Osteoblast (primary cell): ENCODE results near the gene ITGA2B. TPM values are rescaled to one million over a fixed set of nuclear protein-coding genes. Genes with fewer than 3 reads are reported as not detected.

Experiments used
- DNase-seq: peaks from one replicate; pipeline ENCODE4 v3.0.0; 2011; ENCODE audit warnings: low spot score, mixed read lengths; ENCODE audit not compliant: insufficient read length; ENCODE audit errors: missing footprints
- H2AFZ ChIP-seq: 2 replicates; pipeline ENCODE4 v1.6.0; 2011; ENCODE audit warnings: mild to moderate bottlenecking, low read length
- H3K27ac ChIP-seq: 2 replicates; pipeline ENCODE4 v1.5.1; 2011; ENCODE audit warnings: mild to moderate bottlenecking, low read depth, low read length, moderate library complexity
- H3K27me3 ChIP-seq: 2 replicates; pipeline ENCODE4 v1.6.0; 2012; ENCODE audit warnings: mild to moderate bottlenecking, control low read depth, inconsistent platforms, low read length, moderate library complexity; ENCODE audit not compliant: insufficient read depth
- H3K36me3 ChIP-seq: 2 replicates; pipeline ENCODE4 v1.5.1; 2011; ENCODE audit warnings: mild to moderate bottlenecking, low read length, control low read depth, moderate library complexity; ENCODE audit not compliant: insufficient read depth
- H3K4me1 ChIP-seq: 2 replicates; pipeline ENCODE4 v1.5.1; 2011; ENCODE audit warnings: mild to moderate bottlenecking, low read length, control low read depth, moderate library complexity; ENCODE audit not compliant: insufficient read depth
- H3K4me2 ChIP-seq: 2 replicates; pipeline ENCODE4 v1.6.0; 2011; ENCODE audit warnings: mild to moderate bottlenecking, low read length; ENCODE audit not compliant: insufficient read depth
- H3K4me3 ChIP-seq: fragments of 200-600 bp; sonication (generic); 3 replicates; pipeline ENCODE4 v1.5.1; 2012; ENCODE audit warnings: mild to moderate bottlenecking, low read length, inconsistent platforms; ENCODE audit not compliant: insufficient read depth
- H3K79me2 ChIP-seq: 2 replicates; pipeline ENCODE4 v1.6.0; 2012; ENCODE audit warnings: mild to moderate bottlenecking, low read length, control low read depth, inconsistent platforms; ENCODE audit not compliant: insufficient read depth
- H3K9me3 ChIP-seq: 2 replicates; pipeline ENCODE4 v1.5.1; 2011; ENCODE audit warnings: low read depth, low read length, control low read depth
- H4K20me1 ChIP-seq: 2 replicates; pipeline ENCODE4 v1.6.0; 2012; ENCODE audit warnings: mild to moderate bottlenecking, low read length, control low read depth; ENCODE audit not compliant: insufficient read depth
- total RNA-seq: library from RNA; depleted of rRNA; stranded (reverse); fragments of >200 nt; gene quantifications from 2 replicates; pipeline ENCODE4 v1.2.3, GENCODE V29; 2012
- TF ChIP-seq, protein P1 (sequence below): IDR thresholded peaks from 2 replicates; pipeline ENCODE4 v1.5.1; 2011; ENCODE audit warnings: mild to moderate bottlenecking, low read depth, low read length, moderate library complexity; ENCODE audit errors: extremely low read depth

Gene ITGA2B
- total RNA-seq, 1 donor = not detected

DNA sequence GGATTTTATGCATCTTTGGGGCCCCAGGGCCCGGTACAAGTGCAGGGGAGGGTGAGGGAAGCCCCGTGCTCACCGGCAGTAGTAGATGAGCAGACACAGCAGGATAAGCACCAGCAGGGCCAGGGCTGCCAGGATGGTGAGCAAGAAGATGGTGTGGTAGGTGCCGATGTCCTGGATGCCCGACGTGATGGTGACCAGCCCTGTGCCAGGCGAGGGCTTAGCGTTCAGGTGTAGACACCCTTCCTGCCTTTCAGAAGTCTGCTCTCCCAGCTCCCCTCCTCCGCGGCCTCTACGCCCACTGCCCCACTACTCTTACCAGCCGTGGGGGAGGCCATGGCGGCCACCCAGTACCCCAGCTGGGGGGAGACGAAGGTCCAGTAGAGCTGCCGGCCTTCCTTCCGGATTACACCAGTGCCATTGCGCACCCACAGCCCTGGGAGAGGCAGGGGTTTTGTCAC is 33.8 kb downstream of the ITGA2B start:
- H3K4me3 ChIP-seq = no peak overlapping the region
- no peaks in the 10 kb centered on the region for H3K4me1 ChIP-seq
- H3K4me2 ChIP-seq = no peak overlapping the region
- no peak overlapping the region for H3K27ac ChIP-seq
- no peaks in the 10 kb centered on the region for H3K9me3 ChIP-seq
- H3K79me2 ChIP-seq = no peaks in the 10 kb centered on the region
- TF ChIP-seq, protein P1, sequence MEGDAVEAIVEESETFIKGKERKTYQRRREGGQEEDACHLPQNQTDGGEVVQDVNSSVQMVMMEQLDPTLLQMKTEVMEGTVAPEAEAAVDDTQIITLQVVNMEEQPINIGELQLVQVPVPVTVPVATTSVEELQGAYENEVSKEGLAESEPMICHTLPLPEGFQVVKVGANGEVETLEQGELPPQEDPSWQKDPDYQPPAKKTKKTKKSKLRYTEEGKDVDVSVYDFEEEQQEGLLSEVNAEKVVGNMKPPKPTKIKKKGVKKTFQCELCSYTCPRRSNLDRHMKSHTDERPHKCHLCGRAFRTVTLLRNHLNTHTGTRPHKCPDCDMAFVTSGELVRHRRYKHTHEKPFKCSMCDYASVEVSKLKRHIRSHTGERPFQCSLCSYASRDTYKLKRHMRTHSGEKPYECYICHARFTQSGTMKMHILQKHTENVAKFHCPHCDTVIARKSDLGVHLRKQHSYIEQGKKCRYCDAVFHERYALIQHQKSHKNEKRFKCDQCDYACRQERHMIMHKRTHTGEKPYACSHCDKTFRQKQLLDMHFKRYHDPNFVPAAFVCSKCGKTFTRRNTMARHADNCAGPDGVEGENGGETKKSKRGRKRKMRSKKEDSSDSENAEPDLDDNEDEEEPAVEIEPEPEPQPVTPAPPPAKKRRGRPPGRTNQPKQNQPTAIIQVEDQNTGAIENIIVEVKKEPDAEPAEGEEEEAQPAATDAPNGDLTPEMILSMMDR = no peak
- H2AFZ ChIP-seq = no peak overlapping the region
- H3K36me3 ChIP-seq = peaks cover 11% of the 10 kb centered on the region
- DNase-seq = peak; percentile 67
- no peaks in the 10 kb centered on the region for H3K27me3 ChIP-seq
- no peaks in the 10 kb centered on the region for H4K20me1 ChIP-seq

DNA sequence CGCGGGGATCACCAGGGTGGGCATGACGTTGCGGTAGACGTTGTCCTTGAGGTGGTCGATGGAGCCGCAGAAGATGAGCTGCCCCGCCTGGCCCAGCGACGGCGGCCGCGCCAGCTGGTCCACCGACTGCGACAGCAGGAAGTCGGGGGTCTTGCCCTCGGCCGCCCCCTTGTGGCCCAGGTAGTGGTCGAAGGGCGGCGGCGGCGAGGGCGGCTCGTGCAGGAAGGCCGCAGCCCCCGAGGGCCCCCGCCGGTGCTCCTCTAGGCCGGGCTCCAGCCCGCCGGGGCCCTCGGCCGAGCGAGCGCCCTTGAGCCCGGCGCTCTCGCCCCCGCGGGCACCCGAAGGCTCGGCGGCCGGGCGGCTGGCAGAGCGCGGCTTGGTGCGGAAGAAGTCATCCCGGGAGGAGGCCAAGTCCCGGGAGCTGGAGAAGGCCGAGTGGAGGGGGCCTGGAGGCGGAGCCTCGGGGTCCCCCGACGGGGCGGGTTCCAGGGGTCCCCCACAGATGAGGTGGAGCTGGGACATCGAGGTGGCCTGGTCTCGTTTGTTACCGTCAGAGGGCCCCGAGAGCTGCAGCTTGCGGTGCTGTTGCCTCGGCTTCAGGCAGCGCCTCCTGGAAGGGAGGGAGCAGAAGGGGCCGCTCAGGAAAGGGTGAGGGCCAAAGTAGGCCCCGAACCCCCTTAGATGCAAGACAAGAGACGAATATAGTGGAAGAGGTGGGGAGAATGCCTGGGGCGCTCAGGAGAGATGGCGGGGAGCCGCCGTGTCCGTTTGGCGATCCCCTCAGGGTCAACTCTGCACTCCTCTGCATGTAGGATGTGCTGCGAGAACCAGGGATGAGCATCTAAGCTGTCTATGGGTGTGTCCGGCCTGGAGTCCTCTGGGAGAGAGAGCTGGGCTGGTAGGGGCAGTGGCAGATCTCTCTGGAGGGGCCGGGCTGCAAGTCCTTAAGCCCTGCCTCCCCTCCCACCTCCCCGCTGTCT is 34.6 kb downstream of the ITGA2B start:
- Histone ChIP-seq H3K79me2 (no peaks in the 10 kb centered on the region), H3K27ac (no peak overlapping the region), H3K9me3 (no peaks in the 10 kb centered on the region), H2AFZ (no peak overlapping the region), H3K4me2 (peak overlapping the region; percentile 43), H3K4me3 (peak overlapping the region; percentile 28), H4K20me1 (no peaks in the 10 kb centered on the region), H3K36me3 (peaks cover 11% of the 10 kb centered on the region), H3K4me1 (no peaks in the 10 kb centered on the region), H3K27me3 (no peaks in the 10 kb centered on the region)
- peak; percentile 93 for DNase-seq
- TF ChIP-seq, protein P1 = no peak

GRCh38 chr17:44353672-44354331 is 35.6 kb downstream of the ITGA2B start:
- Histone ChIP-seq H3K4me2 (peak overlapping the region; percentile 61), H3K4me1 (no peaks in the 10 kb centered on the region), H3K27ac (no peak overlapping the region), H2AFZ (no peak overlapping the region), H3K4me3 (peak overlapping the region; percentile 59), H3K27me3 (no peaks in the 10 kb centered on the region), H3K79me2 (peaks cover 4% of the 10 kb centered on the region), H3K36me3 (peaks cover 11% of the 10 kb centered on the region), H4K20me1 (peaks cover 4% of the 10 kb centered on the region), H3K9me3 (no peaks in the 10 kb centered on the region)
- TF ChIP-seq, protein P1 = no peak
- peak; percentile 95 for DNase-seq
